GM18907 (cell line): ENCODE measurements around the gene RAB8B.

Experiments used
- ATAC-seq: cut with Tn5 transposase; IDR thresholded peaks from one replicate; pipeline ENCODE4 v1.9.1; 2021; ENCODE audit warnings: mild to moderate bottlenecking, moderate library complexity; ENCODE audit not compliant: unreplicated experiment

The RAB8B gene

GRCh38 chr15:63188926-63189871, at the start of gene RAB8B:
RAB8B (plus strand) TSS chr15:63189606; CDS start chr15:63189625, 19 bp downstream.
- ATAC-seq = peak; percentile 75

- ATAC-seq = no peak
Observed at GRCh38 chr15:63140936-63141335, 48.5 kb upstream of the RAB8B start.

GRCh38 chr15:63145426-63145825, 44.0 kb upstream of the RAB8B start:
- no peak for ATAC-seq

GRCh38 chr15:63146684-63147083, 42.7 kb upstream of the RAB8B start:
- ATAC-seq = no peak

- ATAC-seq = no peak
Observed at GRCh38 chr15:63151665-63152064, 37.7 kb upstream of the RAB8B start.

- ATAC-seq = no peak
Observed at GRCh38 chr15:63155486-63155885, 33.9 kb upstream of the RAB8B start.

- no peak for ATAC-seq
Observed at GRCh38 chr15:63156086-63156710, 33.2 kb upstream of the RAB8B start.

- ATAC-seq = no peak
Observed at GRCh38 chr15:63156755-63157117, 32.7 kb upstream of the RAB8B start.

GRCh38 chr15:63157118-63157843, 32.1 kb upstream of the RAB8B start, which contains the start of gene RPS27L:
RPS27L (minus strand) TSS chr15:63157477; CDS start chr15:63157405, 72 bp downstream.
- ATAC-seq = peak; percentile 92

GRCh38 chr15:63157891-63158431, 31.4 kb upstream of the RAB8B start:
- peak; percentile 37 for ATAC-seq

GRCh38 chr15:63160638-63161037, 28.8 kb upstream of the RAB8B start:
- ATAC-seq = no peak

- no peak for ATAC-seq
Observed at GRCh38 chr15:63163217-63163616, 26.2 kb upstream of the RAB8B start.

- ATAC-seq = no peak
Observed at GRCh38 chr15:63165166-63165859, 24.1 kb upstream of the RAB8B start.

- no peak for ATAC-seq
Observed at GRCh38 chr15:63166219-63166618, 23.2 kb upstream of the RAB8B start.

- ATAC-seq = no peak
Observed at GRCh38 chr15:63169788-63170187, 19.6 kb upstream of the RAB8B start.

GRCh38 chr15:63172376-63172775, 17.0 kb upstream of the RAB8B start:
- no peak for ATAC-seq

GRCh38 chr15:63172851-63173451, 16.5 kb upstream of the RAB8B start:
- no peak for ATAC-seq

- ATAC-seq = no peak
Observed at GRCh38 chr15:63176302-63176701, 13.1 kb upstream of the RAB8B start.

GRCh38 chr15:63178034-63178433, 11.4 kb upstream of the RAB8B start:
- no peak for ATAC-seq

- no peak for ATAC-seq
Observed at GRCh38 chr15:63180746-63181145, 8.7 kb upstream of the RAB8B start.
